Limb (tissue), 2 donors: ENCODE data around the gene PLA2G4B.
"Not testable (repeated sequence)": the region's sequence is repeated elsewhere in the genome, so short reads cannot be mapped to it uniquely, and the experiment has no call there.

Source experiments
- DNase-seq, 2 donors: peaks; one replicate each; pipeline ENCODE4 v3.0.0-alpha.2; 2016; ENCODE audit errors: extremely low spot score in 2 of 2

Gene PLA2G4B

GRCh38 chr15:41827290-41827879 is 11.3 kb upstream of the PLA2G4B start:
- DNase-seq, result no peak

DNA sequence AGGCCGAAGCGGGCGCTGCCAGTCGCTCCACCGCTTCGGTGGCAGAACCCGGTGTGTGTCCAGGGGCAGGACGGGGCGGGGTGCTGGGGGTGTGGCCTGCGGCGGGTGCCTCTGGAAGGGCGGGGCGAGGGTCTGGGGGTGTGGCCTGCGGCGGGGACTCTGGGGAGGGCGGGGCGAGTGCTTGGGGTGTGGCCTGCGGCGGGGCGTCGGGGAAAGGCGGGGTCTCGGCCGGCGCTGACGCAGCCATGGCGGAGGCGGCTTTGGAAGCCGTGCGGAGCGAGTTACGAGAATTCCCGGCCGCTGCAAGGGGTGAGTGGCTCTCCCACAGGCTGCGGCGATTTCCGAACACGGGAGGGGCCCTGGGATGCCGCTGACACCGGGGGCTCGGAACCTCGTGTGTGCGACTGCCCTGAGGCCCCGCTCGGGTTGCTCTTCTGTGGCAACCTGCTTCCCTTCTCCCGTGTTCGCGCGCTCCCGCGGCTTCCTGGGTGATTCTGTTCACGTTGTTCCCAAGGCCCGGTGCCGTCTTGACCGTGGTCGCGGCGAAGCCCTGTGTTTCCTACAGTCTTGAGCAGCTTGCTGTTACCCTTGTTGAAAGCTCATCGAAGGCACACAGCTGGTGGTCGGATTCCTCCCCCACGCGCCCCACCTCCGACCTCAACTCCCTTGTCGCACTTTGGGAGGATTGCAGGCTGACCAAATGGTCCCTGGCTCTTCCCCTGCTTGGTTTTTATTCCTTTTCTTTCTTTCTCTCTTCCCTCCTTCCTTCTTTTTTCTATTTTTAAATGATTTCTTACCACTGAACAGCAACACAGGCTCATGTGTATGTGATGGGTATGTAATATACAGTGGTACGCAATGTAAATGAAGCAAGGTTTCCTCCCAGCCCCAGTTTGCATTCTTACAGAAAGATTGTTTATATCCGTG is 10.5 kb upstream of the PLA2G4B start, which contains the start of gene JMJD7:
Gene JMJD7, plus strand, starts transcription at position 213 of the 927 bp plus-strand sequence. Its CDS starts 33 bp downstream, at position 246.
- peak; percentile 88 to 98 for DNase-seq

DNA sequence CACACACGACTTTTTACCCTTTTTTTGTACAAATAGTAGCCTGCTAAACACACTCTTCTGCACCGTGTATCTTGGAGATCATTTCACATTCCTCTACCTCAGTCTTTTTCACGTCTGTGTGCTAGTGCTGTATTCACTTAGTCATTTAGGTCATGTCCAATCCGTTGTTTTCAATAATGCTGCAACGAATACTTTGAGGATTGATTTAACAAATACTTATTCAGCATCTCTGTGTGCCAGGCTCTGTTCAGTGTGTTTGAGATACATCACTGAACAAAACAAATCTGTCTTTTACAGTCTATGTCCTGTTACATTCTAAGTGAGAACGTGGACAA is 9.9 kb upstream of the PLA2G4B start:
- no peak for DNase-seq

DNA sequence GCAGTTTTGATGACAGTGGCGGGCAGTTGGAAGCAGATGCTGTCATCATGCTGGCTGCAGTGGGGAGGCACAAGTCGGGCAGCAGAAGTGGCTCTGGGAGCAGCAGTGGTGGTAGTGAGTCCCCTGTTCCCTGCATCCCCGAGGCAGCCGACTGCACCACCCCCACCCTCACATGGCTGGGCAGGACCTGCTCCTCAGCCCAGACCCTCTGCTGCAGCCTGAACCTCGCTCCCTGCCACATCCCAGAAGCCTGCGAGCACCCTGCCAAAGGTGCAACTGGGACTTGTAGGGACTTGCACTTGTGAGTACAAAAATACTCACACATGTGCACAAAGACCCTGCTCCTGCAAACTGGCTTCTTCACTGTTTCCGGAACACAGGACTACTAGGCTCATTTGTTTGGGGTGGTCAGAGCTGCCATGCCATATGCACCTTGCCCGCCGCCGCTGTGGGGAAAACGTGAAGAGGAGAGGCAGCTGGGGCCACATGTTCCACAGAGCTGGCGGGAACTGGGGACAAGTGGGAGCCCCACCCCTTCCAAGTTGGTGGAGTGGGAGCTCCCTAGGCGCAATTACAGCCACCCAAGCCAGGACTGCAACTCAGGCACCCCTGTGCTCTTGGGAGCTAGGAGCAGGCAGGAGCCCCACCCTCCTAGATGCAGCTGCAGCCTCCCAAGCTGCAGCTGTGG is 8.5 kb upstream of the PLA2G4B start:
- no peak for DNase-seq

DNA sequence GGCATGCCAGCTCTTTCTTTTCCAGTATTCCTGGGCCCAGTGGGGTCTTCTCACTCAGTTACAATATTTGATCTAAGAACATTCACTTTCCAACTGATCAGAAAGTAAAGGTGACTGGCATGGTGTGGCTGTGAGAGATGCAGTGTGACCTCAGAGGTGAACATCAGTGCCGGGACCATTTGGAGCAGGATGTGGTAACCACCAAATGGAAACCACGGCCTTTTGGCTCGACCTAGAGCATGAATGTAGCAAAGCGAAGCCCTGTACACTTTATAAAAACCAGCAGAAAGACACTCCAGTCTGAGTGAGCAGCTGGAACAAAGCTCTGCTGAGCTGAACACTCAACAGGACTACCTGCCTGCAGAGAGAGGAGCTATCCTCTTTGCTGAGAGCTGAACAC is 7.4 kb upstream of the PLA2G4B start:
- DNase-seq, result not testable (repeated sequence)

DNA sequence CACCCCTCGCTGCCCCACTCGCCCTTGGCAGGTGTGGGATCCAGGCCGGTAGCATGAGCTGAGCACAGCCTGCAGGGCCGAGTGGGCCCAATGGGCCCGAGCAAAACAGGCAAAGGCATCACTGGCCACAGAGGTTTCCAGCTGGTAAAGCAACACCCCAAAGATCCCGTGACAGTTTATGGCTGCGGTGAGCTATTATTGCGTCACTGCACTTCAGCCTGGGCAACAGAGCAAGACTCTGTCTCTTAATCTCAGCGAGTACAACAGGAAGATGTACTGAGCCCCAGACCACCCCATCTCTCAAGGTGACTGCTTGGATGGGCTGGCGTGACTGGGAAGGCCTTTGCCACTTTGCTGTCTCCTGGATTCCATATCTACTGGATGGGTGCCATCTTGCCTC is 6.4 kb upstream of the PLA2G4B start:
- no peak for DNase-seq

GRCh38 chr15:41832875-41833274 is 5.8 kb upstream of the PLA2G4B start:
- DNase-seq, result no peak

DNA sequence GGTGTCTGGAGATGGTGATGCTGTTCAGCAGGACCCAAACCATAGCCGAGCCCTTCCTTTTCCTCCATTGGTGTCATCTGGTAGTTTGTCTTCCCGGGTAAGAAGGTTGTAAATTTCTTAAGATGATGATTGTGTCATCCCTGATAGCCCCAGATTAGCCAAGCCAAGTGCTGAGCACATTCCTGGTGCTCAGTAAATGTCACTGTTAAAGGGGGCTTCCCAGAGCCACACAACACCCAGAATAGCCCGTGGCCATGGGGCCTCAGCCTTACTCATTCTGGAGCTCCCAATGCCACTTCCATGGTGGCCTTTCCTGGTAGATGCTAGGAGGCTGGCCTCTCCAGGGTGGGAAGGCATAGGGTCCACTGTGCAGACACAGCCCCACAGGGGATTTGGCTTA is 4.6 kb upstream of the PLA2G4B start:
- no peak for DNase-seq

DNA sequence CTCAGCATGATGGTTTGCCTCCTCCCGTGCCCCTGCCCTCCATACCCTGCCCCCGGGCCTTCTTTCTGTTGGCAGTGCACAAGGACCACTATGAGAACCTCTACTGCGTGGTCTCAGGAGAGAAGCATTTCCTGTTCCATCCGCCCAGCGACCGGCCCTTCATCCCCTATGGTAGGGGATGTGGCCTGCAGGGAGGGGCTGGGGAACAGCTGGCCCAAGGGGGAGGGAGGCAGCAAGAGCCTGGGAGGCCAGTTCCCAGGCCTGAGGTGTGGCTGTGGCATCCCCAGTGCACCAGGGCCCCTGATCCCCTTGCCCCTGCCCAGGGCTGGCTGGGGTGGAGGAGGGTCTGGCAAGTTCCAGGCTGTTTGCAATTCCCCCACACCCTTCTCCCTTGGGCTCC is 2.6 kb upstream of the PLA2G4B start:
- DNase-seq, result no peak

DNA sequence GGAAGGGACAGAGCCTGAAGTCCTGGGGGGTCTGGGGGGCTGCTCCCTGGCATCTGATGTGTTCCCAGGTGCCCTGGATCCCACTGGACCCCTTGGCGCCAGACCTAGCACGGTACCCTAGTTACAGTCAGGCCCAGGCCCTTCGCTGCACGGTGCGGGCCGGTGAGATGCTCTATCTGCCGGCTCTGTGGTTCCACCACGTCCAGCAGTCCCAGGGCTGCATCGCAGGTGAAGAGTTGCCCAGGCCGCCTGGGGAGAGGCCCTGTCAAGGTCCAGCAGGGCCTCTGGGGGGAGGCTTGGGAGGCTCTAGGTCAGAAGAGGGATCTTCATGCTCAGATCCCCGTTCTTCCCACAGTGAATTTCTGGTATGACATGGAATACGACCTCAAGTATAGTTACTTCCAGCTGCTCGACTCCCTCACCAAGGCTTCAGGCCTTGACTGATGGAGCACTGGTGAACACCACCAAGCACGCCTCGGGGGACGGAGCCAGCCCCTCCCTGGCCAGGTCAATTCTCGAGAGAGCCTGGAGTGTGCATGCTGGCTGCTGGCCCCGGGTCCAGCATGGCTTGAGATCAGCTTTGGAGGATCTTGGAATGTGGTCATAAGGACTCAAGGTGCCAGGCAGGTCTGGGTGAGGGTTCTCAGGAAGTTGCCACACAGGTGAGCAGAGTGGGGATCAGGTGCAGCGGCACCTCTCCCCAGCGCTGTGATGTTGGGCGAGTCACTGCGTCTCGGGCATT is 1.8 kb upstream of the PLA2G4B start:
- no peak for DNase-seq

DNA sequence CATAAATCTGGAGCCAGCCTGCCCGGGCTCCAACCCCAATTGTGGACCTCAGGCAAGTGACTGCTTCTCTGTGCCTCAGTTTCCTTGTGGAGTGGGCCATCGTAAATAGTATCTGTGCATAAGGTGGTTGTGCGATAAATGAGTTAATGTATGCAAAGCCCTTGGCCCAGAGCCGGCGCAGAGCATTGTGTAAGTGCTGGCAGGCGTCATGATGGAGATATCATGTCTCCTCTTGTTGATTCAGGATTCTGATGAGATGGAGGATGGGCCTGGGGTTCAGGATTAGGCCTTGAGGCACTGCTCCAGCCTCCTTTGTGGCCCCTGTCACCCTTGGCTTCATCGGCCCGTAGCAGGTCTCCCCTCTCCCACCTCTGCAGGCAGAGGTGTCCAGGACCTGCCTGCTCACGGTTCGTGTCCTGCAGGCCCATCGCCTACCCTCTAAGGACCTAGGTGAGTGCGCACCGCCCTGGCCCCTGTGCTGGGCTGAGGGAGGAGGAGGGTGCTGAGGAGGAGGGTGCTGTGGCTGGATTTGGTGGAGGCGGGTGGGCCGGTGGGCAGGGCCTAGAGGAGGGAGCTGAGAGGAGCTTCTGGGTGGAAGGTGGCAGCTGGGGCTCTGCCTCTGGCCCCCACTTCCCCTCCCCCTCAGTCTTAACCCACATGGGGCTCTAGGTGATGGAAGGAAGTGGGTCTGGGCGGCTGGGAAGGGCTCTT is 1.3 kb downstream of the PLA2G4B start:
- DNase-seq, result no peak

GRCh38 chr15:41840673-41841072 is 2.0 kb downstream of the PLA2G4B start:
- no peak for DNase-seq

GRCh38 chr15:41841131-41841530 is 2.5 kb downstream of the PLA2G4B start:
- no peak for DNase-seq

DNA sequence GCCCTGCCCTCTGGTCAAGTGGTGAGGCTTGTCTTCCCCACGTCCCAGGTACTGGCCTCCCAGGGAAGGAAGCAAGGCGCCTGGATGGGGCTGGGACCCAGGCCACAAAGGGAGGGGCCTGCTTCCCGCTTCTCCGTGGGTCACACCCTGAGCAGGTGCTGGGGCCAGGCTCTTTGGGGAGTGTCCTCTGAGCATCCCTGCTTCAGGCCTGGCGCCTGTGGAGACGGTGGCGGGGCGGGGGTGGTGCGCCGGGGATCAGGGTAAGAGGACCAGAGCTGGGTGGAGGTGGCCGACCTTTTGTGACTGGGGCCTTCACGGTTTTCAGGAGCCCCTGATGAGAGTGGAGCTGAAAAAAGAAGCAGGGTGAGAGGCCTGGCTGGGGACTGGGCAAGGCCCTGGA is 3.6 kb downstream of the PLA2G4B start:
- DNase-seq, result no peak

DNA sequence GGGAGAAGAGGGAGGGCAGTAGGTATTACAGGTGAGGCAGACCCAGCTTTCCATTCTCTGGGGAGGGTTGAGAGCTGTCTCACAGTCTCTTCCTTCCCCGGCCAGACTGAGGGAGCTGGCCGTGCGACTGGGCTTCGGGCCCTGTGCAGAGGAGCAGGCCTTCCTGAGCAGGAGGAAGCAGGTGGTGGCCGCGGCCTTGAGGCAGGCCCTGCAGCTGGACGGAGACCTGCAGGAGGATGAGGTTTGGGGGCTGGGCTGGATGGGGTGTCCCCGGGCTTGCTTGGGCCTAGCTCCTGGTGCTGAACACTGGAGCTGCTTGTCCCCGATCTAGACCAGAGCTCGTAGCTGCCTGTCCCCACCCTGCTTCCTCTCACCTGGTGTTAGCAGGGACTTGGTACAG is 4.9 kb downstream of the PLA2G4B start:
- DNase-seq, result no peak

DNA sequence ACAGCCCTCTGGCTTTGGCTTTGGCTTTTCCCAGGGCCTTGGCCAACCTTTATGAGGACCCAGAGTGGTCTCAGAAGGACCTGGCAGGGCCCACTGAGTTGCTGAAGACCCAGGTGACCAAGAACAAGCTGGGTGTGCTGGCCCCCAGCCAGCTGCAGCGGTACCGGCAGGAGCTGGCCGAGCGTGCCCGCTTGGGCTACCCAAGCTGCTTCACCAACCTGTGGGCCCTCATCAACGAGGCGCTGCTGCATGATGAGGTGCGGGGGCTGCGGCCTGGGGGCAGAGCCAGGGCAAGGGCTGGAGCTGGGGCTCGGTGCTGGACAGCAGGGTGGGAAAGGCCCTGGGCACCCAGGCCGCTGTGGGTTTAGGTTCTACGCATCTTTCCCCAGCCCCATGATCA is 6.2 kb downstream of the PLA2G4B start:
- no peak for DNase-seq

DNA sequence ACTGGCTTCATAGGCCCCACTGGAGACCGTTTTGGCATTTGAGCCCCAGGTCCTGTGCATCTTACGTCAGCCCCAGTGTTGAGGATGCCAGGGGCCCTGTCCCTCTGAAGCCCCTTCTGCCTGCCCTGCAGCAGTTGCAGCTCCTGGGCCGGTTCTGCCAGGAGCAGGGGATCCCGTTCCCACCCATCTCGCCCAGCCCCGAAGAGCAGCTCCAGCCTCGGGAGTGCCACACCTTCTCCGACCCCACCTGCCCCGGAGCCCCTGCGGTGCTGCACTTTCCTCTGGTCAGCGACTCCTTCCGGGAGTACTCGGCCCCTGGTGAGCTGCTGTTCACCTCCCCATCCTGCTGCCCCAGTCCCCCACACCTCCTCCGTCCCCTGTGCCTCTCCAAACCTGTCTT is 8.6 kb downstream of the PLA2G4B start:
- no peak for DNase-seq

- no peak for DNase-seq
Measured at GRCh38 chr15:41847981-41848380, 9.3 kb downstream of the PLA2G4B start.

DNA sequence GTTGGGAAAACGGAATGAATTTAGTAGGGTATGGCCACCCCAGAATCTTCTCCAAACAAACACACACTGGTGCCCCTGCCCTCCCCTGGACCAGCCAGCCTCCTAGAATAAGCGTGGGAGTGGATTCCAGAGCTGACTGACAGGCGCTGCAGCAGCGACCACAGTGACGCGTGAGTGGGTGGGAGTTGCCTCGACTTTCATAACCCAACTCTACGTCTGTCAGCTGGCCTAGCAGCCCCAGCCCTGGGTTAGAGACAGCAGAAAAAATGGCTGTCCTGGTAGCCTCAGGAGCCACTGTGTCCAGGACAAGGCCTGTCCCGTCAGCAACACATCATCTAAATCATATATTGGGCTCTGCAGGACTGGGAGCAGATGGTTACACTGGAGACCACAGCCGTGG is 10.0 kb downstream of the PLA2G4B start:
- no peak for DNase-seq

- no peak for DNase-seq
Measured at GRCh38 chr15:41849204-41849603, 10.6 kb downstream of the PLA2G4B start.

DNA sequence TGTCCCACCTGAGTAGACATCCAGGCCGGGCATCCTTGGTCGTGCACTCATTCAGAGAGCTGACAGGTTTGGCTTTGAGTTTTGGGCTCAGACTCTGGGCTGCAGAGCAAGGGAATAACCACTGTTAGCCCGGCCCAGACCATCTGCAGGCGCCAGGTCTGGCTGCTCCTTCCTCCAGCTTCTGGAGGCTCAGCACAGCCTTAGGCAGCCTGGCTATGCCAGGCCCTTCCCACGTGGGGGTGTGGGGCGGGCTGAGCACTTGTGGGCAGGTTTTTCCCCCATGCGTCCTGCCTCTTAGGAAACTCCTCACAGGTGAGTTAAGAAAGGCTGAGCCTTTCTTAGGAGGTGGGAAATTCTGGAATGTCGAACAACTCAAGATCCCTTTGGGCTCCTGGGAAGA is 11.2 kb downstream of the PLA2G4B start:
- DNase-seq, result no peak
